Astrocyte (in vitro differentiated cells and primary cell): ENCODE measurements around the gene TSPAN33. TPM values are rescaled to one million over a fixed set of nuclear protein-coding genes. Genes with fewer than 3 reads are reported as not detected.
"Not testable (repeated sequence)": the region's sequence is repeated elsewhere in the genome, so short reads cannot be mapped to it uniquely, and the experiment has no call there.

Source experiments
- DNase-seq: peaks from one replicate; pipeline ENCODE4 v3.0.0-alpha.2; 2010; ENCODE audit warnings: low read depth
- FAIRE-seq: peaks from 2 replicates; lab custom pipeline; 2011; peaks lifted over from hg19 to GRCh38; lab: Jason Lieb, UNC
- H2AFZ ChIP-seq: 2 replicates; pipeline ENCODE4 v1.6.0; 2012; ENCODE audit warnings: low read depth, low read length, inconsistent platforms
- H3K27ac ChIP-seq: 2 replicates; pipeline ENCODE4 v1.5.1; 2011; ENCODE audit warnings: low read depth, low read length, inconsistent platforms
- H3K27me3 ChIP-seq: 2 replicates; pipeline ENCODE4 v1.6.0; 2011; ENCODE audit warnings: low read length, inconsistent platforms; ENCODE audit not compliant: insufficient read depth
- H3K36me3 ChIP-seq: 2 replicates; pipeline ENCODE4 v1.5.1; 2011; ENCODE audit warnings: low read length, inconsistent platforms; ENCODE audit not compliant: insufficient read depth
- H3K4me1 ChIP-seq: 2 replicates; pipeline ENCODE4 v1.5.1; 2011; ENCODE audit warnings: low read length, inconsistent platforms; ENCODE audit not compliant: insufficient read depth
- H3K4me2 ChIP-seq: 2 replicates; pipeline ENCODE4 v1.6.0; 2012; ENCODE audit warnings: low read length, inconsistent platforms
- H3K4me3 ChIP-seq: 2 replicates; pipeline ENCODE4 v1.5.1; 2011; ENCODE audit warnings: low read depth, mild to moderate bottlenecking, low read length, inconsistent platforms; ENCODE audit not compliant: insufficient read depth
- H3K79me2 ChIP-seq: 2 replicates; pipeline ENCODE4 v1.6.0; 2012; ENCODE audit warnings: mild to moderate bottlenecking, low read length, inconsistent platforms; ENCODE audit not compliant: insufficient read depth
- H3K9ac ChIP-seq: 2 replicates; pipeline ENCODE4 v1.6.0; 2012; ENCODE audit warnings: mild to moderate bottlenecking, low read length, inconsistent platforms
- H3K9me3 ChIP-seq: 2 replicates; pipeline ENCODE4 v1.5.1; 2012; ENCODE audit warnings: low read depth, mild to moderate bottlenecking, low read length, inconsistent platforms; ENCODE audit not compliant: insufficient read depth
- H4K20me1 ChIP-seq: 2 replicates; pipeline ENCODE4 v1.6.0; 2012; ENCODE audit warnings: low read length, inconsistent platforms; ENCODE audit not compliant: insufficient read depth
- H3K27ac Mint-ChIP-seq: one replicate; pipeline ENCODE4 v1.8.0; 2021; ENCODE audit warnings: mild to moderate bottlenecking, mixed read lengths; ENCODE audit not compliant: unreplicated experiment
- H3K27me3 Mint-ChIP-seq: one replicate; pipeline ENCODE4 v1.8.0; 2021; ENCODE audit warnings: low read depth, mixed read lengths; ENCODE audit not compliant: unreplicated experiment
- H3K36me3 Mint-ChIP-seq: one replicate; pipeline ENCODE4 v1.8.0; 2021; ENCODE audit warnings: low read depth, mixed read lengths; ENCODE audit not compliant: unreplicated experiment
- H3K4me1 Mint-ChIP-seq: one replicate; pipeline ENCODE4 v1.8.0; 2021; ENCODE audit warnings: low read depth, mixed read lengths; ENCODE audit not compliant: unreplicated experiment
- H3K4me3 Mint-ChIP-seq: one replicate; pipeline ENCODE4 v1.8.0; 2021; ENCODE audit warnings: mild to moderate bottlenecking, moderate library complexity, mixed read lengths; ENCODE audit not compliant: unreplicated experiment
- H3K9me3 Mint-ChIP-seq: one replicate; pipeline ENCODE4 v1.8.0; 2021; ENCODE audit warnings: mild to moderate bottlenecking, mixed read lengths; ENCODE audit not compliant: unreplicated experiment
- CTCF ChIP-seq: IDR thresholded peaks from 2 replicates; pipeline ENCODE4 v1.5.1; 2011; ENCODE audit warnings: low read depth, mild to moderate bottlenecking, inconsistent platforms, low read length, moderate library complexity; ENCODE audit not compliant: insufficient read depth
- EZH2 ChIP-seq: IDR thresholded peaks from 2 replicates; pipeline ENCODE4 v1.6.1; 2012; ENCODE audit warnings: mild to moderate bottlenecking, low read length, inconsistent platforms; ENCODE audit not compliant: insufficient read depth
- total RNA-seq: library from RNA; stranded (reverse); gene quantifications from 2 replicates; pipeline ENCODE4 v1.2.1, GENCODE V29; 2021

Gene TSPAN33
- total RNA-seq, 1 donor from 2014 or later: 6.5 TPM

GRCh38 chr7:129212596-129212995 is 68.1 kb downstream of the TSPAN33 start:
- Histone ChIP-seq H3K27ac (no peak overlapping the region), H3K4me2 (no peak overlapping the region), H3K79me2 (no peaks in the 10 kb centered on the region), H3K36me3 (no peaks in the 10 kb centered on the region), H3K4me3 (no peak overlapping the region), H3K4me1 (no peaks in the 10 kb centered on the region), H3K9ac (no peak overlapping the region), H3K9me3 (no peaks in the 10 kb centered on the region), H3K27me3 (no peaks in the 10 kb centered on the region), H4K20me1 (no peaks in the 10 kb centered on the region), H2AFZ (no peak overlapping the region)
- Mint-ChIP-seq H3K9me3 (peaks cover 5% of the 10 kb centered on the region), H3K36me3 (peaks cover 10% of the 10 kb centered on the region), H3K27ac (no peak overlapping the region), H3K4me3 (no peak overlapping the region), H3K4me1 (no peaks in the 10 kb centered on the region), H3K27me3 (no peaks in the 10 kb centered on the region)
- DNase-seq (no peak), FAIRE-seq (no peak)
- no peak for TF ChIP-seq EZH2
- TF ChIP-seq CTCF: no peak

GRCh38 chr7:129213828-129214227 is 69.3 kb downstream of the TSPAN33 start:
- Histone ChIP-seq H3K27me3 (no peaks in the 10 kb centered on the region), H3K4me2 (no peak overlapping the region), H3K79me2 (no peaks in the 10 kb centered on the region), H3K9ac (no peak overlapping the region), H3K9me3 (no peaks in the 10 kb centered on the region), H3K27ac (no peak overlapping the region), H4K20me1 (no peaks in the 10 kb centered on the region), H3K4me1 (no peaks in the 10 kb centered on the region), H3K36me3 (no peaks in the 10 kb centered on the region), H2AFZ (no peak overlapping the region), H3K4me3 (no peak overlapping the region)
- no peak for TF ChIP-seq CTCF
- TF ChIP-seq EZH2: no peak
- Mint-ChIP-seq H3K4me1 (no peaks in the 10 kb centered on the region), H3K9me3 (peaks cover 5% of the 10 kb centered on the region), H3K27ac (no peak overlapping the region), H3K27me3 (peaks cover 3% of the 10 kb centered on the region), H3K36me3 (peaks cover 6% of the 10 kb centered on the region), H3K4me3 (peak overlapping the region; percentile 16)
- FAIRE-seq (no peak), DNase-seq (no peak)

GRCh38 chr7:129215691-129216090 is 71.2 kb downstream of the TSPAN33 start:
- H3K4me3 Mint-ChIP-seq, H3K36me3 ChIP-seq, H3K4me2 ChIP-seq, FAIRE-seq, H3K4me1 Mint-ChIP-seq, H3K9me3 ChIP-seq, H3K27me3 Mint-ChIP-seq, H3K4me3 ChIP-seq, H3K79me2 ChIP-seq, H3K27me3 ChIP-seq, H3K27ac ChIP-seq, H3K4me1 ChIP-seq, H3K36me3 Mint-ChIP-seq, H2AFZ ChIP-seq, H3K9ac ChIP-seq, H3K9me3 Mint-ChIP-seq, H4K20me1 ChIP-seq, DNase-seq, H3K27ac Mint-ChIP-seq: not testable (repeated sequence)

- not testable (repeated sequence) for H3K4me1 ChIP-seq, H2AFZ ChIP-seq, H4K20me1 ChIP-seq, H3K27ac Mint-ChIP-seq, H3K27me3 ChIP-seq, H3K4me3 Mint-ChIP-seq, H3K79me2 ChIP-seq, H3K4me2 ChIP-seq, H3K4me3 ChIP-seq, DNase-seq, H3K9ac ChIP-seq, H3K4me1 Mint-ChIP-seq, H3K27me3 Mint-ChIP-seq, H3K9me3 Mint-ChIP-seq, H3K36me3 ChIP-seq, H3K36me3 Mint-ChIP-seq, H3K9me3 ChIP-seq, H3K27ac ChIP-seq, FAIRE-seq
Measured at GRCh38 chr7:129216101-129216715, 71.7 kb downstream of the TSPAN33 start.
